ENCODE data around the gene AQP3.

The AQP3 gene

DNA sequence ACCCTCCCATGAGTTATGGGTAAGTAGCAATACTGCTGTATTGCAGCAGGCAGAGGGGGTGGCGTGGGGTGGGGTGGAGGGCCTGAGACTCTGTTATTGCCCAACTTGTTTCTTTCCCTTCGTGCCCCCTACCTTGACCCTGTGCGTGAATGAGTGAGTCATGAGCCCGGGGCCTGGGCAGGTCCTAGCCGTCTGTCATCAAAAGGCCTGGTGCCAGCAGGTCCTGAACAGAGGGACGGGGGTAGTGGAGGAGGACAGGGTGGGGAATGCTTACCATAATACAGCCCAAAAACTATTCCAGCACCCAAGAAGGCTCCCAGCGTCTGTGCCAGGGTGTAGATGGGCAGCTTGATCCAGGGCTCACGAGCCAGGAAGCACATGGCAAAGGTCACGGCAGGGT is 4.3 kb downstream of the AQP3 start:
- Histone ChIP-seq H3K27ac (no peak overlapping the region), H3K4me3 (ENCODE audit: low read depth in 1 of 2, low read length in 1 of 2) (no peak overlapping the region), H3K36me3 (no peaks in the 10 kb centered on the region), H3K4me1 (ENCODE audit: control insufficient read depth in 1 of 2, insufficient read depth in 1 of 2, low read depth in 1 of 2, low read length in 1 of 2) (peaks cover 7 to 10% of the 10 kb centered on the region in 2 experiments), H3K27me3 (peaks cover 41% of the 10 kb centered on the region), H3K9me3 (no peaks in the 10 kb centered on the region)
- TF ChIP-seq, protein P1, sequence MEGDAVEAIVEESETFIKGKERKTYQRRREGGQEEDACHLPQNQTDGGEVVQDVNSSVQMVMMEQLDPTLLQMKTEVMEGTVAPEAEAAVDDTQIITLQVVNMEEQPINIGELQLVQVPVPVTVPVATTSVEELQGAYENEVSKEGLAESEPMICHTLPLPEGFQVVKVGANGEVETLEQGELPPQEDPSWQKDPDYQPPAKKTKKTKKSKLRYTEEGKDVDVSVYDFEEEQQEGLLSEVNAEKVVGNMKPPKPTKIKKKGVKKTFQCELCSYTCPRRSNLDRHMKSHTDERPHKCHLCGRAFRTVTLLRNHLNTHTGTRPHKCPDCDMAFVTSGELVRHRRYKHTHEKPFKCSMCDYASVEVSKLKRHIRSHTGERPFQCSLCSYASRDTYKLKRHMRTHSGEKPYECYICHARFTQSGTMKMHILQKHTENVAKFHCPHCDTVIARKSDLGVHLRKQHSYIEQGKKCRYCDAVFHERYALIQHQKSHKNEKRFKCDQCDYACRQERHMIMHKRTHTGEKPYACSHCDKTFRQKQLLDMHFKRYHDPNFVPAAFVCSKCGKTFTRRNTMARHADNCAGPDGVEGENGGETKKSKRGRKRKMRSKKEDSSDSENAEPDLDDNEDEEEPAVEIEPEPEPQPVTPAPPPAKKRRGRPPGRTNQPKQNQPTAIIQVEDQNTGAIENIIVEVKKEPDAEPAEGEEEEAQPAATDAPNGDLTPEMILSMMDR (IDR thresholded peaks at IDR 0.05), result no peak

DNA sequence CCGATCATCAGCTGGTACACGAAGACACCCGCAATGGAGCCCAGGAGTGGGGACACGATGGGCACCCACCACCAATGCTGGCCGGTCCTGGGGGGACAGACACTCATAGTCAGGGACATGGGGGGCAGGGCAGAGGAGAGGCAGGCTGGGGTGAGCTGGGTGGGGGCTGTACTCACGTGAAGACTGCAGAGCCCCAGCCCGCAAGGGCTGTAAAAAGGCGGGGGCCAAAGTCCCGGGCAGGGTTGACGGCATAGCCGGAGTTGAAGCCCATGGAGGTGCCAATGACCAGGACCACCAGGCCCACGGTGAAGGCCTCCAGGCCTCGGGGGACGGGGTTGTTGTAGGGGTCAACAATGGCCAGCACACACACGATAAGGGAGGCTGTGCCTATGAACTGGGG is 5.3 kb downstream of the AQP3 start:
- Histone ChIP-seq H3K9me3 (no peaks in the 10 kb centered on the region), H3K4me3 (ENCODE audit: low read depth in 1 of 2, low read length in 1 of 2) (no peak overlapping the region), H3K4me1 (ENCODE audit: control insufficient read depth in 1 of 2, insufficient read depth in 1 of 2, low read depth in 1 of 2, low read length in 1 of 2) (peaks cover 2% of the 10 kb centered on the region in 2 experiments), H3K27ac (no peak overlapping the region), H3K36me3 (no peaks in the 10 kb centered on the region), H3K27me3 (peaks cover 32% of the 10 kb centered on the region)
- TF ChIP-seq, protein P1 (IDR thresholded peaks at IDR 0.05), result no peak

DNA sequence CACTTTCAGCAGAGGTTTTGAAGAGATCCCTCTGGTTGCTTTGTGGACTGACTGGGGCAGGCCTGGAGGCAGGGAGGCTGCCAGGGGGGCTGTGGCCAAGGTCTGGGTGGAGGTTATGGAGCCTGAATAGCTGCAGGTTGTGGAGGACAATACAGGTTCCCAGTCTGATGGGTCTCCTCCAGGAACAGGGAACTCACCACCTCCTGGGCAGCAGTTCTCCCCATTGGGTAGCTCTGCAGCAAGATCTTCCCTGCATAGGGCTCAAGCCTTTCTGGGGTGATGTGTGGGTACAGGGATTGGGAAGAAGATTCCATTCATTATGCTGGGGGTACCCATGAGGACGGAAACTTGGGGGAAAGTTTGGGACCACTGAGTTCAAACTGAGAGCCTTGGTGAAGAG is 6.8 kb downstream of the AQP3 start:
- H3K36me3 ChIP-seq, result no peaks in the 10 kb centered on the region
- TF ChIP-seq, protein P1 (IDR thresholded peaks at IDR 0.05), result no peak
- H3K9me3 ChIP-seq, result no peaks in the 10 kb centered on the region
- H3K27me3 ChIP-seq, result peaks cover 17% of the 10 kb centered on the region
- H3K27ac ChIP-seq, result no peak overlapping the region
- H3K4me3 ChIP-seq (ENCODE audit: low read depth in 1 of 2, low read length in 1 of 2), result no peak overlapping the region
- no peaks in the 10 kb centered on the region for H3K4me1 ChIP-seq (ENCODE audit: control insufficient read depth in 1 of 2, insufficient read depth in 1 of 2, low read depth in 1 of 2, low read length in 1 of 2)

DNA sequence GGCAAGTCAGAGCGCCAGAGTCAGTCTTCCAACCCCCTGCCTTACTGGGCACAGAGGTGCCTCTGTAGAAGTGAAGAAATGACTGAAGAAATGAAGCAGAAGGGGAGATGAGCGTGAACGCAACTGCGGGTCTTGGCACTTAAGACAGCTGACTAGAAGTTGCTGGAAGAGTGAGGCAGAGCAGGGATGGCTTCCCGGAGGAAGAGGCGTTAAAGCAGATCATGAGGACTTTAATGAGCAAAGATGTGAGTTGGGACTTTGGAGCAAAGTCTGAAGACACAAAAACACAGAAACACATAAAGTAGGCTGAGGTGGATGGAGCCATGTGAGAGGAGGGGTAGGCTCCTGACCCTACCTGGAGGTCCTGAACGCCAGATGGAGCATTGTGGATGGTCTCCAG is 7.2 kb downstream of the AQP3 start:
- TF ChIP-seq, protein P1 (IDR thresholded peaks at IDR 0.05), result no peak
- Histone ChIP-seq H3K27ac (no peak overlapping the region), H3K27me3 (peaks cover 12% of the 10 kb centered on the region), H3K4me3 (ENCODE audit: low read depth in 1 of 2, low read length in 1 of 2) (no peak overlapping the region), H3K4me1 (ENCODE audit: control insufficient read depth in 1 of 2, insufficient read depth in 1 of 2, low read depth in 1 of 2, low read length in 1 of 2) (no peaks in the 10 kb centered on the region), H3K36me3 (no peaks in the 10 kb centered on the region), H3K9me3 (no peaks in the 10 kb centered on the region)

DNA sequence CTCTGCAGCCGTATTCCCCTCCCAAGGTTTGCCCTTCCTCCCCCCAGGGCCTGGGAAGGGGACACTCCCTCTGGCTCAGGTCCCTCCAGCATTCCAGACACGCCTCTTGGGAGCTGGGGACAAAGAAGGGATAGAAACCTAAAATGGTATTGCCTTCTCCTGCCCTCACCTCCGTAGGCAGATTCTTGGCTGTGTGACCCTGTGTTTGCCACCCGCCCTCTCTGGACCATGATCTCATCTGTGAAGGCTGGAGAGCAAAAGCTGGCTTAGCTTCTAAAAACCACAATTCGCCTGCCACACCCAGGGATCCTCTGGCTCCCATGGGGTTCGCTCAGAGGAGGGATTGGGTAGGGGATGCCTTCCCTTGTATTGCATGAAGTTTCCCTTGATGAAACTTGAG is 7.7 kb downstream of the AQP3 start:
- Histone ChIP-seq H3K36me3 (no peaks in the 10 kb centered on the region), H3K27ac (no peak overlapping the region), H3K9me3 (no peaks in the 10 kb centered on the region), H3K4me1 (ENCODE audit: control insufficient read depth in 1 of 2, insufficient read depth in 1 of 2, low read depth in 1 of 2, low read length in 1 of 2) (no peaks in the 10 kb centered on the region), H3K27me3 (peaks cover 10% of the 10 kb centered on the region), H3K4me3 (ENCODE audit: low read depth in 1 of 2, low read length in 1 of 2) (no peak overlapping the region)
- TF ChIP-seq, protein P1 (IDR thresholded peaks at IDR 0.05), result no peak
